ENCODE measurements around the gene KLHL2. TPM values are rescaled to one million over a fixed set of nuclear protein-coding genes. Genes with fewer than 3 reads are reported as not detected.

The KLHL2 gene
- total RNA-seq, 1 donor from 2014 or later: 22.1 TPM

DNA sequence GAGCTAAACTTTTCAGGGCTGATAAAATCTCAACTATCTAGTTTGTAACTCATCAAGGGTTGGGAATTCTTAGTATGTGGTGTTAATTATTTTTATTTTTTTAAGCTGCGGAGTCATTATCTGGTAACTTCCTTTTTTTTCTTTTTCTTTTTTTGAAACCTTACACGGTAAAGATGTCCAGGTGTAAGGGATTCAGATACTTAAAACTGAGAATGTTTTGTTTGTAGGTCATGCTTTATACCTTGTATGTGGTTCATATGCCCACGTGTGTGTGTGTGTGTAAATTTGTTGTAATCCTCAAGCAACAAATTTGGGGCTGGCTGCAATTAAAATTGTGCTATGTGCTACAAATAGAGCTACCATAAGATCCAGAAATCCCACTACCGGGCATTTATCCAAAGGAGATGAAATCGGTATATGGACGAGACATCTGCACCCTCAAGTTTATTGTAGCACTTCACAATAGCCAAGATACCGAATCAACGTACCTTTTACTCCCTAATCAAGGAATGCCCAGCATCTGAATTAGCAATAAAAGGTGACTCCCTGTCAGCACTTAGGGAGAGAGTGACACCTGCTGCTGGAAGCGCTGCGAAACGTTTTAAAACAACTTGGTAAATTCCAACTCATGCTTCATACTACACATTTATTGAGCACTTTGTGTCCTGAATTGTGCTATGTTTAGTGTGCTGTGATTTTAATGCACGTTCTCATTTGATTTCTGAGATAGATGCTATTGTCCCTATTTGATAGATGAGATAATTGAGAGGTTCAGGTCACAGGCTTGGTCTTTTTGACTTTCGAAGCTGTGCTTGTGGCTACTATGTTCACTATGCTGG lies 136.2 kb downstream of the KLHL2 start:
- H3K27me3 Mint-ChIP-seq: no peaks in the 10 kb centered on the region
- no peak overlapping the region for H3K4me3 Mint-ChIP-seq (ENCODE audit: low read depth)
- H3K27ac Mint-ChIP-seq: no peak overlapping the region
- no peak for DNase-seq (ENCODE audit: low spot score, unreplicated experiment)
- TF ChIP-seq, protein P1, sequence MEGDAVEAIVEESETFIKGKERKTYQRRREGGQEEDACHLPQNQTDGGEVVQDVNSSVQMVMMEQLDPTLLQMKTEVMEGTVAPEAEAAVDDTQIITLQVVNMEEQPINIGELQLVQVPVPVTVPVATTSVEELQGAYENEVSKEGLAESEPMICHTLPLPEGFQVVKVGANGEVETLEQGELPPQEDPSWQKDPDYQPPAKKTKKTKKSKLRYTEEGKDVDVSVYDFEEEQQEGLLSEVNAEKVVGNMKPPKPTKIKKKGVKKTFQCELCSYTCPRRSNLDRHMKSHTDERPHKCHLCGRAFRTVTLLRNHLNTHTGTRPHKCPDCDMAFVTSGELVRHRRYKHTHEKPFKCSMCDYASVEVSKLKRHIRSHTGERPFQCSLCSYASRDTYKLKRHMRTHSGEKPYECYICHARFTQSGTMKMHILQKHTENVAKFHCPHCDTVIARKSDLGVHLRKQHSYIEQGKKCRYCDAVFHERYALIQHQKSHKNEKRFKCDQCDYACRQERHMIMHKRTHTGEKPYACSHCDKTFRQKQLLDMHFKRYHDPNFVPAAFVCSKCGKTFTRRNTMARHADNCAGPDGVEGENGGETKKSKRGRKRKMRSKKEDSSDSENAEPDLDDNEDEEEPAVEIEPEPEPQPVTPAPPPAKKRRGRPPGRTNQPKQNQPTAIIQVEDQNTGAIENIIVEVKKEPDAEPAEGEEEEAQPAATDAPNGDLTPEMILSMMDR (IDR thresholded peaks at IDR 0.05; ENCODE audit: unreplicated experiment): peak; percentile 48
- peaks cover 5% of the 10 kb centered on the region for H3K4me1 Mint-ChIP-seq (ENCODE audit: low read depth)
- no peaks in the 10 kb centered on the region for H3K9me3 Mint-ChIP-seq (ENCODE audit: low read depth)
- H3K36me3 Mint-ChIP-seq (ENCODE audit: insufficient read depth): peaks cover 5% of the 10 kb centered on the region

DNA sequence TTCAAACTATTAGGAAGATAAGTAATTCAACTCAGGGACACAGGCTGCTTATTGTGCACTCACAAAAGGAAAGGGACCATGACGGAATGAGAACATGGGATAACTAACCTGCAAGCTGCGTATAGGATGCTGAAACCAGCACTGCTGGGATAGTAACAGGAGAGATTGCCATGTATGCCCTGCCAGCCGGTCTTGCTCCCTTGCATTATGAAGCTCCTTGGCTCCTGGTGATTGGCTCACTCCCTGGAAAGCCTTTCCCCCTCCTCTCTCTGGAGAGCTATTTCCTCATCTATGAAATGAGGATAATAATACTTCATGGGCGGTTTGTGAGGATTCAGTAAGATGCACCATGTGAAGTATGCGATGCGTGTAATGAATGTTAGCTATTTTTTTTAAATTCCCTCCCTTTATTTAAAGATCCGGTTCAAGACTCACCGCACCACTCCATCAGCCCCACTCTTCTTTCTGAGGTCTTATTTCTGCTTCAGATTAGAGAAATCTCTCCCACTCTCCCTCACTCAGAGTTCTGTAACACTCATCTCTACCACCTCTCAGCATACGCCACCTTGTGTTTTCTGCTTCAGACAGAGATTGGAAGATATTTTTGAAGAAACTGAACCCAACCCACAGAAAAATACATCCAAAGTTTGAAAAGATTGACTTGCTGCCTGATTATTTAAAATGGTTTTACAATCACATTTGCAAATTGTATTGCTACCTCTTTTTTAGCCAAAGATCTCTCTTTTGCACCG lies 138.5 kb downstream of the KLHL2 start:
- H3K4me1 Mint-ChIP-seq (ENCODE audit: low read depth): peaks cover 5% of the 10 kb centered on the region
- H3K4me3 Mint-ChIP-seq (ENCODE audit: low read depth): no peak overlapping the region
- H3K36me3 Mint-ChIP-seq (ENCODE audit: insufficient read depth): peaks cover 4% of the 10 kb centered on the region
- no peak for DNase-seq (ENCODE audit: low spot score, unreplicated experiment)
- H3K27ac Mint-ChIP-seq: peak overlapping the region; percentile 25
- H3K9me3 Mint-ChIP-seq (ENCODE audit: low read depth): no peaks in the 10 kb centered on the region
- TF ChIP-seq, protein P1 (IDR thresholded peaks at IDR 0.05; ENCODE audit: unreplicated experiment): no peak
- no peaks in the 10 kb centered on the region for H3K27me3 Mint-ChIP-seq

DNA sequence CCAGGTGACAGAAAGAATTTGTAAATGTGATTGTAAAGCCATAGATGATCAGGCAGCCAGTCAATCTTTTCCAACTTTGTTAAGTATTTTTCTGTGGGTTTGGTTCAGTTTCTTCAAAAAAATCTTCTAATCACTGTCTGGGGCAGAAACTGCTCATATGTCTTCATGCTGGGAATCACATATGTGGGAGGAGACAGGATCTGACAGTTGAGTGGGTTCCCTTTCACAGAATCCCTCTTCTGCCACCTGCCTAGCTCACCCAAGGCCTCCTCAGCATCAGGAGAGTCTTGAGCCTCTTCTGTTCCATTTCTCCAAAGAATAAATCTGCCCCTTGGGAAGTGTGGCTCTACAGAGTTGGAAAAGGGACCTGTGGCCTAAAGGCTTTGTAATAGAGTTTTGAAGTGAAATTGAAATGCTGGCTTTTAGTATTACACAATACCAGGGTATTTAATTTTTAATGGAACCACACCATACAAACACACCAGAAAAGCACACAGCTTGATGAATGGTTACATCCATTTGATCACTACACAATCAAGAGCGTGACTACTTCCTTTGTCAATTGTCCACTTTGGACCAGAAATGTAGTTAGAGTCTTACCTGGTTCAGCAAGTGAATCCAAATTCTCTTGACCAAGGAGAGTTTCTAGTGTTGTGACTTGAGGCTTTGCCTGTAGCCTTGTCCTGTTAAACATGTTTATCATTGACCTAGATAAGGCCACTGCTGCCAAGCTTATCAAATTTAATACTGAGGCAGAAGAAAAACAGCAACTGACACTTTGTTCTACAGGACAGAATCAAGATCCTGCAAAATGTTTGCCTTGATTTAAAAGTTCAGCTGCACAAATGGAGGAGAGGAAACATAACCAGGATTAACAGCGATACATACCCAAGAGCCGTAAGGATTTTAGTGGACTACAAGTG lies 140.5 kb downstream of the KLHL2 start:
- Mint-ChIP-seq H3K36me3 (ENCODE audit: insufficient read depth) (peaks cover 2% of the 10 kb centered on the region), H3K27me3 (no peaks in the 10 kb centered on the region), H3K9me3 (ENCODE audit: low read depth) (peaks cover 3% of the 10 kb centered on the region), H3K27ac (no peak overlapping the region), H3K4me1 (ENCODE audit: low read depth) (peaks cover 5% of the 10 kb centered on the region), H3K4me3 (ENCODE audit: low read depth) (no peak overlapping the region)
- TF ChIP-seq, protein P1 (IDR thresholded peaks at IDR 0.05; ENCODE audit: unreplicated experiment): no peak
- no peak for DNase-seq (ENCODE audit: low spot score, unreplicated experiment)

DNA sequence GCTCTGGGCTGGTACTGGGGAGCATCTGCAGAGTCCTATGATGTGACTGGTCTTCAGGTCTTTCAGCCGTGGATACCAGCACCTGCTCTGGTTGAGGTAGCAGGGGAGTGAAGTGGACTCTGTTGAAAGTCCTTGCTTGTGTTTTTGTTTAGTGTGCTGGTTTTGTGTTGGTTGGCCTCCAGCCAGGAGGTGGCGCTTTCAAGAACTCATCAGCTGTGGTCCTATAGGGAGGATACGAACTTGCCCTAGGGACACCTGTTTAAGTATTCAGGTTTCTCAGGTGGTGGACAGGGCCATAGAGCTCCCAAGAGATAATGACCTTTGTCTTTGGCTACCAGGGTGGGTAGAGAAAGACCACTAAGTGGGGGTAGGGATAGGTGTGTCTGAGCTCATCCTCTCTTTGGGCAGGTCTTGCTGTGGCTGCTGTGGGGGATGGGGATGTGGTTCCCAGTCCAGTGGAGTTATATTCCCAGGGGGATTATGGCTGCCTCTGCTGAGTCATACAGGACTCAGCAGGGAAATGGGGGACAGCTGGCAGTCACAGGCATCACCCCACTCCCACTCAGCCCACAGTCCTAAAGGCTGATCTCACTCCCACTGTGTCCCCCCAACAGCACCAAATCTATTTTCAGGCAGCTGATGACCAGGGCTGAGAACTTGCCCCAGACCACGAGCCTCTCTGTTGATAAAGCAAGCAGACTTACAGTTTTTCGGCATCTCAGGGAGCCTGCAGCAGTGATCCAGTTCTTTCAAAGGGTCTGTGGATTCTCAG lies 144.2 kb downstream of the KLHL2 start:
- no peak for DNase-seq (ENCODE audit: low spot score, unreplicated experiment)
- H3K4me1 Mint-ChIP-seq (ENCODE audit: low read depth): peaks cover 5% of the 10 kb centered on the region
- no peak overlapping the region for H3K4me3 Mint-ChIP-seq (ENCODE audit: low read depth)
- no peak overlapping the region for H3K27ac Mint-ChIP-seq
- H3K36me3 Mint-ChIP-seq (ENCODE audit: insufficient read depth): no peaks in the 10 kb centered on the region
- peaks cover 4% of the 10 kb centered on the region for H3K9me3 Mint-ChIP-seq (ENCODE audit: low read depth)
- TF ChIP-seq, protein P1 (IDR thresholded peaks at IDR 0.05; ENCODE audit: unreplicated experiment): no peak
- no peaks in the 10 kb centered on the region for H3K27me3 Mint-ChIP-seq
